Activated CD4-positive, alpha-beta T cell treated with anti-CD3 and anti-CD28 coated beads, Interleukin-2, amount 50 U/mL, for 24 hours (primary cell): ENCODE data around the gene RABEP2.
A peak's percentile ranks its signal among the peaks of the same experiment; 100 is the strongest.
"Not testable (repeated sequence)": the region's sequence is repeated elsewhere in the genome, so short reads cannot be mapped to it uniquely, and the experiment has no call there.

Source experiments
- DNase-seq, 2 donors: peaks; one replicate each; pipeline ENCODE4 v3.0.0-alpha.2; 2020; ENCODE audit warnings: low read depth in 1 of 2, low spot score in 1 of 2

The RABEP2 gene

GRCh38 chr16:28924762-28925385 is at the start of gene RABEP2:
RABEP2 (minus strand) TSS chr16:28925238; CDS start chr16:28925163, 75 bp downstream.
- peak; percentile 94 to 96 for DNase-seq

GRCh38 chr16:28974437-28975157 is 49.6 kb upstream of the RABEP2 start, which contains the start of gene SPNS1:
SPNS1 (plus strand) TSS chr16:28974778; CDS start chr16:28975152, 374 bp downstream.
- DNase-seq: peak; percentile 79 to 93

GRCh38 chr16:28974007-28974436 is 49.0 kb upstream of the RABEP2 start:
- no peak for DNase-seq

GRCh38 chr16:28969696-28970095 is 44.7 kb upstream of the RABEP2 start:
- DNase-seq: not testable (repeated sequence)

- DNase-seq: no peak
Measured at GRCh38 chr16:28967156-28967555, 42.1 kb upstream of the RABEP2 start.

- DNase-seq: no peak
Measured at GRCh38 chr16:28964496-28964895, 39.5 kb upstream of the RABEP2 start.

GRCh38 chr16:28964072-28964471 is 39.0 kb upstream of the RABEP2 start:
- DNase-seq: no peak

- no peak for DNase-seq
Measured at GRCh38 chr16:28958836-28959235, 33.8 kb upstream of the RABEP2 start.

- no peak for DNase-seq
Measured at GRCh38 chr16:28958216-28958615, 33.2 kb upstream of the RABEP2 start.

GRCh38 chr16:28951410-28951943 is 26.4 kb upstream of the RABEP2 start:
- DNase-seq: no peak

- DNase-seq: peak; percentile 98 to 100
Measured at GRCh38 chr16:28950648-28951409, 25.8 kb upstream of the RABEP2 start, which contains the start of gene NFATC2IP. NFATC2IP (plus strand) TSS chr16:28950937; CDS start chr16:28951012, 75 bp downstream.

- no peak for DNase-seq
Measured at GRCh38 chr16:28946681-28947080, 21.6 kb upstream of the RABEP2 start.

- DNase-seq: no peak
Measured at GRCh38 chr16:28943281-28943680, 18.2 kb upstream of the RABEP2 start.

- DNase-seq: not testable (repeated sequence)
Measured at GRCh38 chr16:28939825-28940224, 14.8 kb upstream of the RABEP2 start.

- DNase-seq: no peak
Measured at GRCh38 chr16:28938721-28939120, 13.7 kb upstream of the RABEP2 start.

- DNase-seq: no peak
Measured at GRCh38 chr16:28937222-28937876, 12.3 kb upstream of the RABEP2 start.

GRCh38 chr16:28936784-28937155 is 11.7 kb upstream of the RABEP2 start:
- no peak for DNase-seq

- peak; percentile 73 to 80 for DNase-seq
Measured at GRCh38 chr16:28935924-28936783, 11.1 kb upstream of the RABEP2 start.

GRCh38 chr16:28935346-28935745 is 10.3 kb upstream of the RABEP2 start:
- no peak for DNase-seq

- no peak for DNase-seq
Measured at GRCh38 chr16:28933171-28933570, 8.1 kb upstream of the RABEP2 start.
